HepG2 (cell line): Measurements from ENCODE around the gene RPS8. TPM values are rescaled to one million over a fixed set of nuclear protein-coding genes. Genes with fewer than 3 reads are reported as not detected.

Experiments
- ATF4 ChIP-seq, 2 experiments: fragments of 450-650 bp in 1 of 2; sonication (generic) in 1 of 2; formaldehyde crosslinking; IDR thresholded peaks; 2 replicates each; pipeline versions ENCODE4 v1.5.0 to v1.8.0; 2020 to 2022; ENCODE audit warnings: mild to moderate bottlenecking in 1 of 2, missing genetic modification reagents in 1 of 2
- BRF2 ChIP-seq: sonication (generic); formaldehyde crosslinking; IDR thresholded peaks from 2 replicates; pipeline ENCODE4 v1.8.1; 2022; ENCODE audit warnings: mild to moderate bottlenecking, missing genetic modification reagents
- CHD4 ChIP-seq: fragments of 200-600 bp; sonication (generic); IDR thresholded peaks from 2 replicates; pipeline ENCODE4 v1.7.0; 2017; ENCODE audit warnings: mild to moderate bottlenecking, low read length, borderline replicate concordance
- CREM ChIP-seq, 2 experiments: sonication (generic) in 1 of 2; formaldehyde crosslinking in 1 of 2; IDR thresholded peaks; 2 replicates each; pipeline versions ENCODE4 v1.4.0 to v1.6.1; 2016 to 2020; ENCODE audit warnings: antibody characterized with exemption in 1 of 2, mild to moderate bottlenecking in 1 of 2, missing genetic modification reagents in 1 of 2
- HNRNPUL1 ChIP-seq: fragments of 200-400 bp; formaldehyde crosslinking; IDR thresholded peaks from 2 replicates; pipeline ENCODE4 v1.6.1; 2017; ENCODE audit warnings: low read depth, mild to moderate bottlenecking, low read length, moderate library complexity
- TCF12 ChIP-seq, 2 experiments: fragments of 450-650 bp in 1 of 2; sonication (generic) in 1 of 2; formaldehyde crosslinking in 1 of 2; IDR thresholded peaks; 2 replicates each; pipeline versions ENCODE4 v1.6.1 to v1.8.0; 2017 to 2022; ENCODE audit warnings: antibody characterized with exemption in 1 of 2, mild to moderate bottlenecking in 1 of 2, missing genetic modification reagents in 1 of 2, moderate library complexity in 1 of 2
- ZFP91 ChIP-seq: sonication (generic); formaldehyde crosslinking; IDR thresholded peaks from 2 replicates; pipeline ENCODE4 v1.9.0; 2022; ENCODE audit warnings: missing genetic modification reagents, mild to moderate bottlenecking, borderline replicate concordance
- ZNF275 ChIP-seq: sonication (generic); formaldehyde crosslinking; IDR thresholded peaks from 2 replicates; pipeline ENCODE4 v1.8.0; 2022; ENCODE audit warnings: missing genetic modification reagents, mild to moderate bottlenecking, inconsistent platforms, borderline replicate concordance
- ZNF607 ChIP-seq: sonication (generic); formaldehyde crosslinking; IDR thresholded peaks from 2 replicates; pipeline ENCODE4 v1.5.1; 2020; ENCODE audit warnings: missing genetic modification reagents, mild to moderate bottlenecking, borderline replicate concordance
- ZNF674 ChIP-seq: sonication (generic); formaldehyde crosslinking; IDR thresholded peaks from 2 replicates; pipeline ENCODE4 v1.5.0; 2020; ENCODE audit warnings: low read depth, mild to moderate bottlenecking, missing genetic modification reagents
- ZNF761 ChIP-seq: sonication (generic); formaldehyde crosslinking; conservative IDR thresholded peaks from 2 replicates; pipeline ENCODE4 v1.4.0; 2020; ENCODE audit warnings: mild to moderate bottlenecking, missing genetic modification reagents
- ZNF800 ChIP-seq: sonication (generic); formaldehyde crosslinking; IDR thresholded peaks from 2 replicates; pipeline ENCODE4 v1.4.0; 2020; ENCODE audit warnings: missing genetic modification reagents
- ZXDC ChIP-seq: sonication (generic); formaldehyde crosslinking; IDR thresholded peaks from 2 replicates; pipeline ENCODE4 v1.5.0; 2020; ENCODE audit warnings: mild to moderate bottlenecking, missing genetic modification reagents
- ZZZ3 ChIP-seq: sonication (generic); formaldehyde crosslinking; IDR thresholded peaks from 2 replicates; pipeline ENCODE4 v1.4.0; 2020; ENCODE audit warnings: missing genetic modification reagents, mild to moderate bottlenecking, borderline replicate concordance
- polyA plus RNA-seq, 8 experiments: library from polyadenylated mRNA; depleted of rRNA in 3 of 8; stranded (reverse) in 7 of 8; unstranded in 1 of 8; fragments of >200 nt; fragmentation: Illumina TruSeq in 4 of 8; extraction: Trizol in 4 of 8; gene quantifications; 2 replicates each; pipeline versions ENCODE4 v1.2.1 to v1.2.3, GENCODE V29; 2011 to 2016; ENCODE audit warnings: low read depth in 4 of 8, missing spikeins in 1 of 8, mixed read lengths in 1 of 8; ENCODE audit not compliant: insufficient read depth in 1 of 8
- total RNA-seq, 5 experiments: library from RNA; depleted of rRNA; stranded (reverse); fragments of >200 nt; fragmentation: Illumina TruSeq; extraction: Trizol; gene quantifications; 2 replicates each; pipeline ENCODE4 v1.2.3, GENCODE V29; 2016; ENCODE audit warnings: low read depth in 1 of 5

Gene RPS8
- total and polyA plus RNA-seq, 2 of the 13 experiments (the other 11 are each of a cell fraction or from before 2014, with no cell fraction given) = 2,628 to 2,822 TPM

GRCh38 chr1:44808063-44808937 is 33.0 kb downstream of the RPS8 start, which contains the start of gene BTBD19 (continued):
- 0 out of 2 replicates have a peak, but pooled peaks have one; percentile 27 for TF ChIP-seq ZNF275 (CRISPR knock-in tag)
- TF ChIP-seq CHD4 = peak; percentile 87
- no peak for TF ChIP-seq ZXDC (CRISPR knock-in tag)
- TF ChIP-seq ZNF800 (CRISPR knock-in tag) = no peak; the same call in 1 of the 2 replicates
- TF ChIP-seq TCF12 (IDR thresholded peaks at IDR 0.05) = no peak
- TF ChIP-seq TCF12 (CRISPR knock-in tag; IDR thresholded peaks at IDR 0.05) = no peak
- 0 out of 2 replicates have a peak, but pooled peaks have one; percentile 28 for TF ChIP-seq ZNF674 (CRISPR knock-in tag)
- no peak for TF ChIP-seq ZNF761
- TF ChIP-seq ATF4 (CRISPR knock-in tag; IDR thresholded peaks at IDR 0.05) = no peak
- peak; percentile 74; the same call in 1 of the 2 replicates for TF ChIP-seq ZFP91
- TF ChIP-seq HNRNPUL1 = no peak
- TF ChIP-seq CREM (IDR thresholded peaks at IDR 0.05) = peak; percentile 14; the same call in 1 of the 2 replicates
- no peak for TF ChIP-seq CREM (CRISPR knock-in tag; IDR thresholded peaks at IDR 0.05)
- peak; percentile 70; the same call in 1 of the 2 replicates for TF ChIP-seq ZNF607 (CRISPR knock-in tag)
- TF ChIP-seq BRF2 (CRISPR knock-in tag) = no peak
- 0 out of 2 replicates have a peak, but pooled peaks have one; percentile 6 for TF ChIP-seq ZZZ3
